Spinal cord (tissue), 10 donors: ENCODE data around the gene BLTP3B. TPM values are rescaled to one million over a fixed set of nuclear protein-coding genes. Genes with fewer than 3 reads are reported as not detected.
"Not testable (repeated sequence)": the region's sequence is repeated elsewhere in the genome, so short reads cannot be mapped to it uniquely, and the experiment has no call there.

Experiments
- DNase-seq, 6 donors: peaks; one replicate each; pipeline versions ENCODE4 v3.0.0 to v3.0.0-alpha.2; 2013 to 2015; ENCODE audit warnings: low spot score in 6 of 6, low read depth in 4 of 6
- H3K27ac ChIP-seq: one replicate; pipeline ENCODE4 v1.5.1; 2013; ENCODE audit warnings: low read depth, low read length, control low read depth
- H3K27me3 ChIP-seq: one replicate; pipeline ENCODE4 v1.6.1; 2013; ENCODE audit warnings: low read length; ENCODE audit not compliant: control insufficient read depth, insufficient read depth
- H3K36me3 ChIP-seq: one replicate; pipeline ENCODE4 v1.6.1; 2013; ENCODE audit warnings: low read length; ENCODE audit not compliant: control insufficient read depth, insufficient read depth
- H3K4me1 ChIP-seq: one replicate; pipeline ENCODE4 v1.6.1; 2013; ENCODE audit warnings: low read length; ENCODE audit not compliant: control insufficient read depth, insufficient read depth
- H3K4me3 ChIP-seq: one replicate; pipeline ENCODE4 v1.5.1; 2013; ENCODE audit warnings: low read depth, low read length, control low read depth
- H3K9me3 ChIP-seq: one replicate; pipeline ENCODE4 v1.6.1; 2013; ENCODE audit warnings: low read length; ENCODE audit not compliant: control insufficient read depth, insufficient read depth
- WGBS: methylation state at CpG from one replicate; pipeline ENCODE4 v1.1.5; 2013; ENCODE audit warnings: missing lambda C conversion rate; ENCODE audit not compliant: insufficient coverage; 5-methylcytosine and 5-hydroxymethylcytosine counted together
- long read RNA-seq, 4 donors: transcript quantifications; one replicate each; lab custom pipeline, GENCODE V29; 2026
- polyA plus RNA-seq, 2 donors: library from polyadenylated mRNA; unstranded; fragments of 120-200 nt; gene quantifications; one replicate each; pipeline ENCODE4 v1.2.1, GENCODE V29; 2013; ENCODE audit not compliant: insufficient read length in 2 of 2
- total RNA-seq, 2 donors: library from RNA; depleted of rRNA in 1 of 2; stranded (reverse); fragments of 120-200 nt in 1 of 2; fragments of >200 nt in 1 of 2; gene quantifications; one replicate each; pipeline versions ENCODE4 v1.2.3 to v1.2.4, GENCODE V29; 2013 to 2014
- donor health status: healthy.

The BLTP3B gene
- total RNA-seq, result 100 to 1,000 TPM in 1 of 2 donors, 10 to 100 TPM in 1; 44.9 to 134 TPM
- polyA plus RNA-seq, result 10 to 100 TPM; 36.2 to 45.3 TPM
- long read RNA-seq, donor 1, result 0 reads
- long read RNA-seq, donor 2, partial matches to known transcripts, result 0 of 1 reads
- long read RNA-seq, donor 2, other reads (novel, unspliced or antisense), result 0 of 1 reads
- long read RNA-seq, donor 3, result 0 reads
- long read RNA-seq, donor 4, full-length matches to known transcripts, result 1 of 1 reads
- long read RNA-seq, donor 4, partial matches to known transcripts, result 0 of 1 reads
- long read RNA-seq, donor 4, other reads (novel, unspliced or antisense), result 0 of 1 reads

DNA sequence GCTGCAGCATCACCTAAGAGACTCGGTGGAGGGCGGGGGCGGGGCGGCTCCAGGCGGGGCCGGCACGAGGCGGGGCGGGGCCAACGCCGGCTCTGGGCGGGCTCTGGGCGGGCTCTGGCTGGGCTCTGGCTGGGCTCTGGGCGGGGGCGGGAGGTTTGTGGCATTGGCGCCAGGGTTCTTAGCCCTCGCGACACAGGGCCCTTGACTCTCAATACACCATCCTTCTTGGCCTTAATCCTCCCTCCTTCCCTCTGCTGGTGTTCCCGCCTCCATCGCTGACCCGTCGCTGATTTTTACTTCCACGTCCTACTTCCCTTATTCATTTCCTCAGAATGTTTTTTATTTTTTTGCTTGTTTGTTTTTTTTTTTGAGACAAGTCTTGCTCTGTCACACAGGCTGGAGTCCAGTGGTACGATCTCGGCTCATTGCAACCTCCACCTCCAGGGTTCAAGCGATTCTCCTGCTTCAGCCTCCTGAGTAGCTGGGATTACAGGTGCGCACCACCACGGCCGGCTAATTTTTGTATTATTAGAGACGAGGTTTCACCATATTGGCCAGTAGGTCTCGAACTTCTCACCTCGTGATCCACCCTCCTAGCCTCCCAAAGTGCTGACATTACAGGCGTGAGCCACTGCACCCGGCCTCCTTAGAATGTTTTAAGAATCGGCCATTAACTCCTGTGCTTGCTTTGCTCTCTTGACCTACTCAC, at the start of gene BLTP3B:
BLTP3B (minus strand) TSS at position 24 of the 709 bp plus-strand sequence. CDS start 239 bp downstream, outside the sequence.
- 12% methylated on average over 21 of the region's 35 CpGs for WGBS
- no peaks in the 10 kb centered on the region for H3K9me3 ChIP-seq

GRCh38 chr12:100189636-100190394, 47.1 kb upstream of the BLTP3B start:
- Histone ChIP-seq H3K27ac (no peak overlapping the region), H3K4me3 (no peak overlapping the region), H3K27me3 (no peaks in the 10 kb centered on the region), H3K9me3 (no peaks in the 10 kb centered on the region), H3K36me3 (no peaks in the 10 kb centered on the region), H3K4me1 (peaks cover 11% of the 10 kb centered on the region)
- DNase-seq, result no peak
- 94% methylated on average over 13 of the region's 13 CpGs for WGBS

More for the DNA sequence above, at the start of gene BLTP3B:
- Histone ChIP-seq H3K36me3 (no peaks in the 10 kb centered on the region), H3K27me3 (no peaks in the 10 kb centered on the region), H3K4me1 (peaks cover 9% of the 10 kb centered on the region), H3K27ac (peak within 1 kb of the TSS; percentile 94), H3K4me3 (peak within 1 kb of the TSS; percentile 87)
- peak in 5 of 6 donors; percentile 70 to 96 (median 84) for DNase-seq

DNA sequence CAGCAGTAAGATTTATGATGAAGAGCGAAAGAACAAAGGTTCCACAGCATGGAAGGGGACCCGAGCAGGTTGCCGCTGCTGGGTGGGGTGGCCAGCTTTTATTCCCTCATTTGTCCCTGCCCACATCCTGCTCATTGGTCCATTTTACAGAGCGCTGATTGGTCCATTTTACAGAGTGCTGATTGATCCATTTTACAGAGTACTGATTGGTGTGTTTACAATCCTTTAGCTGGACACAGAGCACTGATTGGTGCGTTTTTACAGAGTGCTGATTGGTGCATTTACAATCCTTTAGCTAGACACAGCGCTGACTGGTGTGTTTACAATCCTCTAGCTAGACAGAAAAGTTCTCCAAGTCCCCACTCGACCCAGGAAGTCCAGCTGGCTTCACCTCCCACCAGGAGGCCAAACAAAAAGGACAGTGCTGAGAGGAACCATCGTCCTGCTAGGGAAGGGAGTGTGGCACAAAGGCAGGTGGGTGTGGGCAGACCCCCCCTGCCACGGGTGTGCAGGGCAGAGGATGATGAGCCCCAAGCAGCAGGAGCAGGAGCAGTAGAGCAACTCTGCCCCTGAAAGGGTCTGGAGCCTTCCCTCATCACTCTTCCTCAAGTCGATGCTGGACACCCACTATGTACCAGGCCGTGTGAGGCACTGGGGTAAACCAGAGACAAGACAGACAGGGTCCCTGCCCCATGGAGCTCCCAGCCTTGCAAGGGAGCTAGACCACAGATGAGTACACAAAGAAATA, 46.4 kb upstream of the BLTP3B start:
- not testable (repeated sequence) for H3K9me3 ChIP-seq, H3K27ac ChIP-seq, H3K4me3 ChIP-seq, H3K36me3 ChIP-seq, H3K27me3 ChIP-seq, DNase-seq
- WGBS, result 91% methylated on average over 10 of the region's 11 CpGs
- H3K4me1 ChIP-seq, result peaks cover 11% of the 10 kb centered on the region

DNA sequence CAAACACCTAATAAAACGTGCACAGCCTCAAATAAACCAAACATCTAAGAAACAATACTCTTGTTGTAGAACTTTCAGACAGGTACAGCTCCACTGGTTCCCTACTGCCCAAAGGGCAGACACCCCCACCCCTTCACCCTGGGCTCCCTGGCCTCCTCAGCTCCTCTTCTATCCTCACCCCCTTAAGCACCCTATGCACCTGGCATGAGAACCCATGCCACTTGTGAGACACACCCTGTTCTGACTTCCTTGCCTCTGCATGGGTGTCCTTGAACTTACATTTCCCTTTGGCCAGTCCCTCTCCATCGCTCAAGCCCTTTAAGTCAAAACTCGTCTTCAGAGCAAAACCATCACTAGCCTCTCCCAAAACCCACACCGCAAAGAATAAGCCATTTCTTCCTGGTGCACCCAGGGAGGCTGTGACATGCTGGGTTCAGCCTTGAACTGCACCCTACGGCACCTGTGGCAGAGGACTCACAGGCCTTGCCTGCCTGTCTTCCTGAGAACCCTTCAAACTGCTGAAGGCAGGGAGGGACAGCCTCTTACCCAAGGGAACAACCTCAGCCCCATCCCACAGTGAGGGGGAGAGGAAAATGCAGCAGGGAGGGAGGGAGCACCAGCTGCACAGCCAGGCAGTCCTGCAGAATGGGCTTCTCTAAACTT, 45.3 kb upstream of the BLTP3B start:
- Histone ChIP-seq H3K9me3 (no peaks in the 10 kb centered on the region), H3K27ac (no peak overlapping the region), H3K4me1 (peaks cover 11% of the 10 kb centered on the region), H3K36me3 (no peaks in the 10 kb centered on the region), H3K4me3 (no peak overlapping the region), H3K27me3 (no peaks in the 10 kb centered on the region)
- 94% methylated on average over 5 of the region's 5 CpGs for whole genome bisulfite sequencing
- no peak for DNase-seq

DNA sequence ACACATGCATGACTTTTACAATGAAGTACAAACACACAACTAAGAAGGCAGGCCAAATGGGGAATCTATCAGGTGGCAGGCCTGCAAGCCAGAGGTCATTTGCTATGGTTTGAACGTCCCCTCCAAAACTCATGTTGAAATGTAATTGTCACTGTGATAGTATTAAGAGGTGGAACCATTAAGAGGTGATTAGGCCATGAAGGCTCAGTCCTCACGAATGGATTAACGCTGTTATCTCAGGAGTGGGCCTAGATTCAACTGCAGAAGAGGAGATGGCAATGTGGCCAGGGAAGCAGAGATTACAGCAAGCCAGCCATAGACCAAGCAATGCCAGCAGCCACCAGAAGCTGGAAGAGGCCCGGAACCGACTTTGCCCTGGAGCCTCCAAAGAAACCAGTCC, 44.4 kb upstream of the BLTP3B start:
- Histone ChIP-seq H3K9me3 (no peaks in the 10 kb centered on the region), H3K27ac (no peak overlapping the region), H3K36me3 (no peaks in the 10 kb centered on the region), H3K4me1 (peaks cover 11% of the 10 kb centered on the region), H3K4me3 (no peak overlapping the region), H3K27me3 (no peaks in the 10 kb centered on the region)
- no peak for DNase-seq
- 98% methylated on average over 5 of the region's 5 CpGs for WGBS

GRCh38 chr12:100186071-100186470, 43.4 kb upstream of the BLTP3B start:
- no peak overlapping the region for H3K27ac ChIP-seq
- H3K36me3 ChIP-seq, result no peaks in the 10 kb centered on the region
- no CpG with 5 or more reads among the region's 6 CpGs for WGBS
- H3K9me3 ChIP-seq, result no peaks in the 10 kb centered on the region
- DNase-seq, result no peak
- H3K27me3 ChIP-seq, result no peaks in the 10 kb centered on the region
- H3K4me1 ChIP-seq, result peaks cover 11% of the 10 kb centered on the region
- no peak overlapping the region for H3K4me3 ChIP-seq

DNA sequence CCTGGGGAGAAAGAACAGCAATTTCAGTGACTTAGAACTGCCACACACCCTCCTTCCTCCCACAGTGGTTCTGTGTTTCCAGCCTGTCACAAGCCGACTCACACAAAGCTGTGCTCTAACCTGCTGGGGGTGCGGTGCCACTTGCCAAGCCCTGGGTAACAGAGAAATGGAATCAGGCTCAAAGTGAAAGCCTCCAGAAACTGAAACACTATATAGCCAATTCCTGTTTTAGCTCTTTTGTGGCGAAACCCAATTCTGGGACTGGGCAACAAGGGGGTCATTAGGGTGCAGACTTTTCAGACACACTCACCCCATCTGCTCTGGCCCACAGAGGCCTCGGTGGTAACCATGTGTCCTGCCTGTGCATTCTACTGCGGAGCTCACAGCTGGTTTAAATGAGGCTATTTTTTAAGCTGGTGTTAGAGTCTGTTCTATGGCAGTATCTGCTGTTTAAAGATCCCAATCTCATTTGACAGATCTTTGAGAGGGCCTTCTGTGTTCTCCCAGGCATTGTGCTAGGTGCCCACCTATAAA, 42.8 kb upstream of the BLTP3B start:
- WGBS, result 43% methylated on average over 2 of the region's 5 CpGs
- H3K9me3 ChIP-seq, result no peaks in the 10 kb centered on the region
- peak overlapping the region; percentile 57 for H3K27ac ChIP-seq
- no peak overlapping the region for H3K4me3 ChIP-seq
- DNase-seq, result peak in 2 of 6 donors; percentile 37 to 45
- no peaks in the 10 kb centered on the region for H3K36me3 ChIP-seq
- H3K4me1 ChIP-seq, result peaks cover 11% of the 10 kb centered on the region
- H3K27me3 ChIP-seq, result no peaks in the 10 kb centered on the region

DNA sequence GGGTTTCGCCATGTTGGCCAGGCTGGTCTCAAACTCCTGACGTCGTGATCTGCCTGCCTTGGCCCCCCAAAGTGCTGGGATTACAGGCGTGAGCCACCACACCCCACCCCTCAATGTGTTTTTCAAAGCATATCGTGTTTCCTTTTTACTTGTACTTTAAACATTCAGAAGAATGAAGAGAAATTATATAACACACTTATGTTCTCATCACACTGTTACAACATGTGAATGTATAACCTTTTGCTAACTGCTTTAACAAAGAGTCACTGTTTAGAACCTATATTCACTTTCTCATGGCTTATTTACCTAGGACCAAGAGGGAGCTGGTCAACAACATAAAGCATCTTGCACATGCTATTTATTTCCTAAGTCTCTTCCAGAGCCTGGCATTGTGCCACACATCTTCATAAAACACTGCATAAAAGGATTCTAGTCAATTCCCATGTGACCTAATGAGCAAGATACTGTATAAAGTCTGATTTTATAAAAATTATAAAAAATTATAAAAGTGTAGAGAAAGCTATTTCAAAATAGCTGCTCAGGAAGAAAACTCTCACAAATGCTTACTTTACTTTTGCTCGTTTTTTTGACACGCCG, 42.0 kb upstream of the BLTP3B start:
- Histone ChIP-seq H3K27me3 (no peaks in the 10 kb centered on the region), H3K36me3 (no peaks in the 10 kb centered on the region), H3K9me3 (no peaks in the 10 kb centered on the region), H3K4me1 (peaks cover 11% of the 10 kb centered on the region), H3K4me3 (no peak overlapping the region), H3K27ac (peak overlapping the region; percentile 57)
- 79% methylated on average over 5 of the region's 8 CpGs for WGBS
- peak in 2 of 6 donors; percentile 40 to 41 for DNase-seq
